ENCODE measurements around the gene SLCO4A1.
A peak's percentile ranks its signal among the peaks of the same experiment; 100 is the strongest.

Gene SLCO4A1

DNA sequence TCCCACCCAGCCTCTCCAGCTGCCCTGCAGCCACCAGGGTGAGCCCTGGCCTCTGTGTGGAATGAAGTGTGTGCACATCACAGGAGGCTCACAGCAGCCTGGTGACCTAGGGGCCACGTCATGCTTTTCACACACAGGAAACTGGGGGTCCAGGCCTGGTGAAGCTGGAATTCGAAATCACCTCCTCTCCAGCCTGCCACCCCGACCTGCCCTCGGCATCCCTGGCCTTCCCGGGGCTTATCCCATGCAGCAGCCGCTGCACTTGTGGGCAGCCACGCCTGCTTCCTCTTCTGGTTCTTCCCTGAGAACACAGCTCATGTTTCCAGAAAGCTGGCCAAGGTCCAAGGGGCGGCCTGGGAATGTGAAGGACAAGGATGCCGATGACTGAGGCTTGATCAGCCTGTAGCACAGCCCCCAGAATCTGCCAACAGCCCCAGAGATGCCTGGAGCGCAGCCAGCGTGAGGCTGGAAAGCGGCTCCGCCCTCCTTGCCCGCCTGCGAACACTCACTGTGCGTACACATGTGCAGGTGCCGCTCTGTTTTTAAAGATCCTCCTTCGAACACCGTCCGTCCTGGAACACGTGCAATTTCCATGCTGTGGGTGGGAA is 62.1 kb downstream of the SLCO4A1 start:
- DNase-seq (ENCODE audit: low read depth): peak; percentile 79
- TF ChIP-seq, protein P1, sequence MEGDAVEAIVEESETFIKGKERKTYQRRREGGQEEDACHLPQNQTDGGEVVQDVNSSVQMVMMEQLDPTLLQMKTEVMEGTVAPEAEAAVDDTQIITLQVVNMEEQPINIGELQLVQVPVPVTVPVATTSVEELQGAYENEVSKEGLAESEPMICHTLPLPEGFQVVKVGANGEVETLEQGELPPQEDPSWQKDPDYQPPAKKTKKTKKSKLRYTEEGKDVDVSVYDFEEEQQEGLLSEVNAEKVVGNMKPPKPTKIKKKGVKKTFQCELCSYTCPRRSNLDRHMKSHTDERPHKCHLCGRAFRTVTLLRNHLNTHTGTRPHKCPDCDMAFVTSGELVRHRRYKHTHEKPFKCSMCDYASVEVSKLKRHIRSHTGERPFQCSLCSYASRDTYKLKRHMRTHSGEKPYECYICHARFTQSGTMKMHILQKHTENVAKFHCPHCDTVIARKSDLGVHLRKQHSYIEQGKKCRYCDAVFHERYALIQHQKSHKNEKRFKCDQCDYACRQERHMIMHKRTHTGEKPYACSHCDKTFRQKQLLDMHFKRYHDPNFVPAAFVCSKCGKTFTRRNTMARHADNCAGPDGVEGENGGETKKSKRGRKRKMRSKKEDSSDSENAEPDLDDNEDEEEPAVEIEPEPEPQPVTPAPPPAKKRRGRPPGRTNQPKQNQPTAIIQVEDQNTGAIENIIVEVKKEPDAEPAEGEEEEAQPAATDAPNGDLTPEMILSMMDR (conservative IDR thresholded peaks at IDR 0.05; ENCODE audit: low read depth, low read length): no peak
- H3K4me3 ChIP-seq (ENCODE audit: low read depth, low read length): no peak overlapping the region

DNA sequence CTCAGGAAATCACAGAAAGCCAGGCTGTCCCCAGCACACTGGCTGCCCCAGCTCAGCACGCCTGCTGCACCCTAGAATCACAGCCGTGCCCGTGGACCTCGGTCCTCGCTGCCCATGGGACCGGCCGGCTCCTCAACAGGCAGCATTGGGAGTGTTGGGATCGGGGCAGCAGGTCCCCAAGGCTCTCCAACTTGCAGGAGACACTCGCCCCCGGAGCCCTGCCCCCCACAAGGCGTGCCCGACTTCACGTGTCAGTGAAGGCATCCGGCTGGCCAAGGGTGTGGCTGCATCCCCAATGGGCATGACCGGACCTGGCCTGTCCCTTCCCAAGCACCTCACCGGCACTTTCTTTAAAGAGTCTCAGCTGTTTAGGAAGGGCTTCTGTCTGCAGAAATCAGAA is 63.3 kb downstream of the SLCO4A1 start:
- no peak overlapping the region for H3K4me3 ChIP-seq (ENCODE audit: low read depth, low read length)
- TF ChIP-seq, protein P1 (conservative IDR thresholded peaks at IDR 0.05; ENCODE audit: low read depth, low read length): no peak
- DNase-seq (ENCODE audit: low read depth): no peak

DNA sequence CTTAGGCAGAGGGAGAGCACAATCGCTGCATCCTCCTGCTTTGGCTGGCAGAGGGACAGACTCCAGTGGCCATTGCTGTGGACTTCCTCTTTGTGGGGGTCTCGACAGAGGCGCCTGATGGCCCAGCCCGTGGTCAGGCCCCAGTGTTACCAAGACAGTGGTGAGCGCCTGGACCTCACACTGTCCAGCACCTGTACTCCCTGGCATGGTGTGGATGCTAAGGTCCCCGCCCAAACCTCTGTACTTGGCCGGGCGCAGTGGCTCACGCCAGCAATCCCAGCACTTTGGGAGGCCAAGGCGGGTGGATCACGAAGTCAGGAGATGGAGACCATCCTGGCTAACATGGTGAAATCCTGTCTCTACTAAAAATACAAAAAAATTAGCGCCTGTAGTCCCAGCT is 64.0 kb downstream of the SLCO4A1 start:
- no peak for DNase-seq (ENCODE audit: low read depth)
- TF ChIP-seq, protein P1 (conservative IDR thresholded peaks at IDR 0.05; ENCODE audit: low read depth, low read length): no peak
- no peak overlapping the region for H3K4me3 ChIP-seq (ENCODE audit: low read depth, low read length)

DNA sequence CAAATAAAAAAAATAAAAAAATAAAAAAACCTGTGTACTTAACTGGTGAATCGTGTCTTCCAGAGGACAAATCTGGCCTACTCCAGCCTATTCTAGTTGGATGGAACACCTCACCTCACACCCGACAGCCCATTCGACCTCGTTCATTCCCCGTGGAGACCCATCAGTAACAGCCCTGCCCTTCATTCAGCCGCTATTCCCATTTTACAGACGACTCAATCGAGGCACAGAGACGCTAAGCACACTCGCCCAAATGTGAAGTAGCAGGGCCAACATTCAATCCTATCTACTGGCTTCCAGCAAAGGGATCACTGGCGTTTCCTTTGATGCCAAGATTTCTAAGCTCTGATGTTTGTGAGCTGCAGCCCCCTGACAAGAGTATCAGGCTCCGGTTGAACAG is 64.6 kb downstream of the SLCO4A1 start:
- TF ChIP-seq, protein P1 (conservative IDR thresholded peaks at IDR 0.05; ENCODE audit: low read depth, low read length): no peak
- no peak overlapping the region for H3K4me3 ChIP-seq (ENCODE audit: low read depth, low read length)
- DNase-seq (ENCODE audit: low read depth): no peak

DNA sequence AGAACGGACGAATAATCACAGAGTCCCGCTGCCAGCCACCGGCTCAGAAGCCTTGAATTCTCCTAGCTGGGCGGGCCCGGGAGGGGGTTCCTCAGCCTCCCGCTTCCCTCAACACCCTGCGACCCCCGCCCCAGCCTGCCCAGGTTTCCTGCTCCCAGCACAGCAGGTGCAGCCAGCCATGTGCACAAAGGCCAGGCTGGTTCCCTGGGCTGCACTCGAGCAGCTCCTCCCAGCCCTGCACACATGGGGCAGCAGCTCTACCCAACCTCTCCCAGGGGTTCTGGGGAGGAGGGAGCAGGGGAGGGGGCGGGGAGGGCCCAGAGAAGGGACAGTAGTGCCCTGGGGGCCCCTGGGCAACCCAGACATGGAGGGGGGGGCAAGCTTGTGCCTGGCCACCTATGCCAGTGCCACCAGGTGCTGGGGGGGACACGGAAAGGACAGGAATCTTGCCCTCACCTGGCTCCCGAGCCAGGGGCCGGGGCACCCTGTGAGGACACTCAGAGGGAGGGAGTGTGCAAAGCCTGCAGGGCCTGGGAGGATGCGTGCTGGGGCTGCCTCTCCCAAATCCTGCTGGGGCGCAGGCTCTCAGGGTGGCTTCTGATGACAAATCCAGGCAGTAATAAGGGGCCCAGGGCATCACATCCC is 65.1 kb downstream of the SLCO4A1 start:
- no peak for DNase-seq (ENCODE audit: low read depth)
- no peak overlapping the region for H3K4me3 ChIP-seq (ENCODE audit: low read depth, low read length)
- TF ChIP-seq, protein P1 (conservative IDR thresholded peaks at IDR 0.05; ENCODE audit: low read depth, low read length): no peak

DNA sequence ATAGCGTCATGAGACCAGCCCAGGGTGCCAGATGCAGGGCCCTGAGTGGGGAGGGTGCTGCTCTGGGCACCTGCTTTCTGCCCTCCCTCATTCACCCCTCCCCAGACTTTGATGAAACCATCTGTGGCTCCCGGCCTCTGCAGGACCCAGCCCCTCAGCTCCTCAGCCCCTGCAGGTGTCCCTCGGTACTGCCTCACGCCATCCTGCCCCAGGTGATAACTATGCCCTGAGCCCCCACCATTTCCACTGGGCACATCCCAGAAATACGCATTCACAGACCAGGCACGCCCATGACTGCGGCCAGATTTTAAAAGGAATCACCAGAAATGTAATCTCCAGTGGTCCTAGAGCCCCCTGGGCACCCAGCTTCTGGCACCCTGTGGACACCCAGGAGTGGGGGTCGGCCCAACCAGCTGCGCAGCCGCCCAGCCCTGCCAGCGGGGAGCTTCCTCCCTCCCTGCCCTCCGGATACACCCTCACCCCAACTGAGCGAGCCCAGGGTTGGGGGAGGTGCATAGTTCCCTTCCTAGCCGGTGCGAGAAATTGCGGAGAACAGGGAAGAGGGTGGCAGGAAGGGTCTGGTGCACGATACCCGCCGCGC is 65.7 kb downstream of the SLCO4A1 start:
- DNase-seq (ENCODE audit: low read depth): no peak

More for the DNA sequence above, 65.7 kb downstream of the SLCO4A1 start:
- TF ChIP-seq, protein P1 (conservative IDR thresholded peaks at IDR 0.05; ENCODE audit: low read depth, low read length): peak; percentile 28
- no peak overlapping the region for H3K4me3 ChIP-seq (ENCODE audit: low read depth, low read length)
